Medulla oblongata (tissue), 1 donor: ENCODE measurements around the gene CARF.
A peak's percentile ranks its signal among the peaks of the same experiment; 100 is the strongest.
"Not testable (repeated sequence)": the region's sequence is repeated elsewhere in the genome, so short reads cannot be mapped to it uniquely, and the experiment has no call there.

Experiments
- DNase-seq: peaks from one replicate; pipeline ENCODE4 v3.0.0-alpha.2; 2015; ENCODE audit errors: extremely low spot score

Gene CARF, protein sequence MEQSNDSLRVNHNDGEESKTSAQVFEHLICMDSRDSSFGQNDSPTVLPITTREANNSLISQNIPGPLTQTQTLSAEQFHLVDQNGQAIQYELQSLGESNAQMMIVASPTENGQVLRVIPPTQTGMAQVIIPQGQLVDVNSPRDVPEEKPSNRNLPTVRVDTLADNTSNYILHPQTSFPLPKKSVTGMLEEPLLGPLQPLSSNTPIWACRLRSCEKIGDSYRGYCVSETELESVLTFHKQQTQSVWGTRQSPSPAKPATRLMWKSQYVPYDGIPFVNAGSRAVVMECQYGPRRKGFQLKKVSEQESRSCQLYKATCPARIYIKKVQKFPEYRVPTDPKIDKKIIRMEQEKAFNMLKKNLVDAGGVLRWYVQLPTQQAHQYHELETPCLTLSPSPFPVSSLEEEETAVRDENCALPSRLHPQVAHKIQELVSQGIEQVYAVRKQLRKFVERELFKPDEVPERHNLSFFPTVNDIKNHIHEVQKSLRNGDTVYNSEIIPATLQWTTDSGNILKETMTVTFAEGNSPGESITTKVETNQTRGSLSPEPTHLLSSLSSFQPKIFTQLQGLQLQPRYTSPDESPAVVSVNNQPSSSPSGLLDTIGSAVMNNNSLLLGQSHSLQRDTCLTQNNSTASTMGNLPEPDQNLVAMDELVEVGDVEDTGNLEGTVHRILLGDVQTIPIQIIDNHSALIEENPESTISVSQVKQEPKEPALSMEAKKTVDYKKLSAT

DNA sequence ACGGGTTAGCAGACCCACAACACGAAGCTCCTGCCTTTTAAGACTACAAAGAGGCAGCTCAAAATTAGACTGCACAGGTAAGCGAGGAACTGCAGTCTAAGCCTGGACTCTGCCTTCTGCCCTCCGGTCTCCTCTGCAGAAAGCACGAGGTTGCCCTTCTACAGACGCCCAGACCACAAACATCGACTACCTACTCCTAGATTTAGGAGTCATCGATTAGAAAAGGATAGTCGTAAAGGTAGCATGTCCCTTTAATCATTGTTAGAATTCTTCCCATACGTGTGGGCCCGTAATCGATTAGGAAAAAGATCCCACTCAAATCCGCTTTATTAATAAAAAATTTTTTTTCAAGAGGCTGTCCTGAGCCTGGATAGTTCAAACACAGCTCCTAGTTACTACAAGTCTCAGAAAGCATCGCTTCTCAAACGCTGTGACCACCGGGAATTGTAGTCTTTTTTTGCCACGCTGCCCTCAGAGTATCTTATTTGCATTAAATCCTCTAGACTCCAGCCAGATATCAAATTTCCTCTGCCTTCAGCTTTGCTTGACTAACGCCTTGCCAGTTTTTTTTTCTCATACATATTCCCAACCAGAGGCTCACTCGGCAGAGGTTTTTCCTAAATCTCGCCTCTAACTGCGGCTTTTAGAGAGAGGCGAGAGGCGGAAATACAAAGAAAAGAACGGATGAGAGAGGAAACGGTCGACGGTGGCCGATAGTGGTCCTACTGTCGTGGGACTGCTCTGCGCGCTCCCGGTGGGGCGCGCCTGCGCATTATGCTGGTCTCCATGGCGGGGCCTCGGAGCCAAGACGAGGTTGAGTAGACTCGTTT, at the start of gene CARF, which contains the start of gene WDR12:
Gene CARF (plus strand): TSS at position 764 of the 830 bp plus-strand sequence. CDS start 29,628 bp downstream, outside the sequence.
Gene WDR12 (minus strand): TSS at position 162 of the 830 bp plus-strand sequence. CDS start 197 bp downstream, outside the sequence.
- peak; percentile 98 for DNase-seq

DNA sequence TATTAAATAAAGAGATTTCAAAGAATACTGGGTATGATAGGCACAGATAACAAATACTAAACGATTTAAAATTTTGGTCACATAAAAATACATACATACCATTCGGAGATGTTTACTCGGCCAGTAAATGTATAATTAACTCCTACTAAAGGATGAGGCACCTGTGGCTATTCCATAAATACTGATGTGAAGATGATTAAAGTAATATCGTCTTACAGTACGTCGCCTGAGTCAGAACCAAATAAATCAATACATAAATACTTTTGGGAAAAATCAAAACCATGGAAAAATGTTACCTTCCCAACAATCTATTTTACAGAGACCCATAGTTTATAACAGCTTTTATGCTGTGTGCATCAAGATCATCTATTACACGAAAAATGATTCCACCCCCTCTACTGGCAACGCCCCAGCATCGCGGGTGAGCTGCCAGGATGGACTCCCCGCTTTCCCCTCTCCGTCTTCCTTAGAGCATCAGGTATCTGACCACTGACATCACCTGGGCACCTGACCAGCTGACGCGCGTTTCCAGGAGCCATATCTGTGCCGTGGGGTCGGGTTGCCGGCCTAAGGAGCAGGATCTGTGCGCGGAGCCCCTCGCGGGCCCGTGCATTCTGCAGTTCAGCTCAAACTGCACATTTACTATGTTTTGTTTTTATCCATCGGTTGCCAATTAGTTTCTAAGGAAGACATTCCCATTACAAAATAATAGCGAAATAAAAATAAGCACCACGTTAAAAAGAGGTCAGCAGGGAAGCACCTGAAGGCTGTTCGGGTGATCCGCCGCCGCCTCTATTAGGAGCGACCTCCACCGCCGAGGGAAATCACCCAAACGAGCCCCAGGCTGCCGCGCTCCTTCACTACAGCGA, 41.4 kb upstream of the CARF start:
- peak; percentile 65 for DNase-seq

DNA sequence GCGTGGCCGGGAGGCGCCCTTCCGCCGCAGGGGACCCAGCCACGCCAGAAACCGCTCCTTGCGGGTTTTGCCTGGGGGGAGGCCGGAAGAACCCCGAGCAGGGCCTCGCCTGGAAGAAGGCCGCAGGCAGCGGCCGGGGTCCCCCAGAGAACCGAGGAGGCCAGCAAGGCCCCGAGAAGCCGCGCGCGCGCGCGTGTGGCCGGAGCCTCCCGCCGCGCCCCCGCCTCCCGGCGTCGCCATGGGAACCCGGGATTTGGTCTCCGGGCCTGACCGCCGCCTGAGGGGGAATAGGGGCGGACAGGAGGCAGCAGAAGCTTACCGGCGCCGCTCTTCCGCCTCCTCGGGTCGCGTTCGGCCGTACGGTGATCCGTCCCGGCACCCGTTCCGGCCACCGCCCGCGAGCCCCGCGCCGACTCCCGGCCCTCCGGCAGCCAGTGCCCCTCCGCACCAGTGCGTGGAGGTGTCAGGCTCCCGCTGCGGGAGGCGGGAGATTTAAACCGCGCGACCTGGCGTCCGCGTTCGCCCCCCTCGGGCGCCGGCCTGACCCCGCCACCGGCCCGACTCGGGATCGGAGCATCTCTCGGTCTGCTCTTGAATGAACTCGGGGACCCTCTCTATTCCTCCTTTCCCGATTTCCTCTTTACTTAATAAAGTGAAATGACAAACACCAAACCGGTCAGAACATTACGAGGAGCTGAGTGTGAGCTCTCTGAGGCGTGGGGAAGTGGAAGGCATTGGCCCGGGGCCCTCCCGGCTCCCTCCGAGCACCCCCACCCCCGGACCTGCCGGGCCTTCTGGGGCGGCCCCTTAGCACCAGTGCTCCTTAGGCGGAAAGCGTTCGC, 40.6 kb upstream of the CARF start, which contains the start of gene ICA1L:
Gene ICA1L (minus strand): TSS at position 467 of the 842 bp plus-strand sequence. CDS start 42,757 bp downstream, outside the sequence.
- DNase-seq: peak; percentile 59

DNA sequence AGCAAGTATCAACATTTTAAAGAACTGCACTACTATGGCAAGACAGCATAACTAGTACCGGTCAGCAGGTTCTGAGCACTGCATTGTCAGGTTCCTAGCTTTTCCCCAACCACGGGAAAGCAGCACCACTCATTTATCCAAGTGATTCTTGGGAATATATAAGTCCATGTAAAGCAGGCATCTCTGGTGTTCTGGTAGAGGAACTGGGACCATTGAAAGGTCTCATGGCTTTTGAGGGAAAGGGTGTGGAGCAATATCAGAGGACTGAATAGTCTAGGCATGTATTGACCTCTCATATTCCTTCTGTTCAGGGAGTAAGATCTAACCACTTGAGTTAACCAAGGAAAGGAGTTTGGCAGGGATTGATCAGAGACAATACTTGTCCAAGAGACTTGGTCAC, 34.4 kb upstream of the CARF start:
- DNase-seq: no peak

DNA sequence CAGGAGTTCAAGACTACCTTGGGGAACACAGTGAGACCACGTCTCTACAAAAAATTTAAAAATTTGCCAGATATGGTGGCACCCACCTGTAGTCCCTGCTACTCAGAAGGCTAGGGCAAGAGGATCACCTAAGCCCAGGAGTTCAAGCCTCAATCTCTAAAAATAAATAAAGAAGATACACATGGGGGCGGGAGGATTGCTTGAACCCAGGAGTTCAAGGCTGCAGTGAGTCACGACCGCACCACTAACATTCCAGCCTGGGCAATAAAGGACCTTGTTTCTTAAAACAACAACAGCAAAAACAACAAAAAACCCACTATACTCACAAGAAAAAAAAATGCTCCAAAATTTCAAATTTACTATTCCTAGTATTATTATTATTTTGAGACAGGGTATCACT, 30.5 kb upstream of the CARF start:
- DNase-seq: no peak

DNA sequence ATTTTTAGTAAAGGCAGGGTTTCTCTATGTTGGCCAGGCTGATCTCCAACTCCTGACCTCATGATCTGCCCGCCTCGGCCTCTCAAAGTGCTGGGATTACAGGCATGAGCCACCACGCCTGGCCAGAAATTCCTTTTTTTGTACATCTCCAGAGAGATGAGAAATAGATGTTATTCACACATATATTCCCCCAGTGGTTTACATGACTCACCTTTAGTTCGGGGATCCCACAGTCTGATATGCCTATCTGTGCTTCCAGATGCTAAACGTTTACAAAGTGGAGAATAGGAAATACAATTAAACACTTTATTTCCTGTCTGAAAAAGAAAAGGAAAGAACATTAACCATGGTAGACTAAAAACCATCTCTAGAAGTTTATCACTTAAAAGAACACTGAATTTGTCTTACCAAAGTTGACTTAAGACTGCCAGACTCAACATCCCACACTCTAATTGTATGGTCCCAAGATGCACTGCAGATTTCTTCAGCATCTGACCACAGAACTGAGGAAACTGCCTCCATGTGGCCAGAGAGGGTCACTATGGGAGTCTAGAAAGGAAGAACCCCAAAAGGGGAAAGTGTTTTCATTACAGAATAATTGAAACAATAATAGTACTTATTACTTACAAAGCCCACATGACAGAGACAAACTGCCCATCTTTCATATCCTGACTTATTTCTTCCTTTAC, 27.9 kb upstream of the CARF start:
- no peak for DNase-seq

DNA sequence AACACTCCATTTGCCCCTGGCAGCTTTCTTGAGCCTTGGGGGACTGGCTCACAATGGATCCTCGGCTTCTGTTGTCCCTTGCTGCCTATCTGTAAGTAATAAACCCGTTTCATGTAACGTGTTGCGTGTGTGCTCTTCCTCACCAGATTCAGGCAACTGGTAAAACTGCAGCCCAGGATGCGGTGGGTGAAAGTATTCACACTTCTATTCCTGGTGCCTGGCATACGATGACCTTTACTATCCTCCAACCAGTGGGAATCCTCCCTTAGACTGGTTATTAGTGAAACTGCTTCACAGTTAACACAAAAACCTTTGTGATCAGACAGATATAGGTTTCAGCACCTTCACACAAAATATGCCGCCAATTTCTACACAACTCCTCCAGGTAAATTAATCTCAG, 26.9 kb upstream of the CARF start:
- no peak for DNase-seq

DNA sequence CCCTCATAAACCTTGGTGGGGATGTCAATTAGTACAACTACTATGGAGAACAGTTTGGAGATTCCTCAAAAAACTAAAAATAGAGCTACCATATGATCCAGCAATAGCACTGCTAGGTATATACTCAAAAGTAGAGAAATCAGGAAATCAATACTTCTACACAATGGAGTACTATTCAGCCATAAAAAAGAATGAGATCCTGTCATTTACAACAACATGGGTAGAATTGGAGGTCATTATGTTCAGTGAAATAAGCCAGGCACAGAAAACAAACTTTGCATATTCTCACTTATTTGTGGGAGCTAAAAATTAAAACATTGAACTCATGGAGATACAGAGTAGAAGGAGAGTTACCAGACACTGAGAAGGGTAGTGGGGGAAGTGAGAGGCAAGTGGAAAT, 6.6 kb upstream of the CARF start:
- DNase-seq: not testable (repeated sequence)

DNA sequence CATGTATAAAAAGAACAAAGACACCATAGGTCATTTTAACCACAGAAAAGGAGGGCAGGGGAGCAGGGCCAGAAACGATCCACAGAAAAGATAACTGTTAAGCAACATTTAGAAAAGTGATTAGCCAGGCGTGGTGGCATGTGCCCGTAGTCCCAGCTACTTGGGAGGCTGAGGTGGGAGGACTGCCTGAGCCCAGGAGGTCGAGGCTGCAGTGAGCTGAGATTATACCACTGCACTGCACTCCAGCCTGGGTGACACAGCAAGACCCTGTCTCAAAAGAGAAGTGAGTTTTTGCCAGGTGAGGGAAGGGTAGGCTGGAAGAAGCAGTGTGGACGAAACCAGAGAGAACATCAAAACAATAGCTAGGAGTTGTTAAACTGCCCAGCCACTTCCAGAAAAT, 3.9 kb upstream of the CARF start:
- no peak for DNase-seq

DNA sequence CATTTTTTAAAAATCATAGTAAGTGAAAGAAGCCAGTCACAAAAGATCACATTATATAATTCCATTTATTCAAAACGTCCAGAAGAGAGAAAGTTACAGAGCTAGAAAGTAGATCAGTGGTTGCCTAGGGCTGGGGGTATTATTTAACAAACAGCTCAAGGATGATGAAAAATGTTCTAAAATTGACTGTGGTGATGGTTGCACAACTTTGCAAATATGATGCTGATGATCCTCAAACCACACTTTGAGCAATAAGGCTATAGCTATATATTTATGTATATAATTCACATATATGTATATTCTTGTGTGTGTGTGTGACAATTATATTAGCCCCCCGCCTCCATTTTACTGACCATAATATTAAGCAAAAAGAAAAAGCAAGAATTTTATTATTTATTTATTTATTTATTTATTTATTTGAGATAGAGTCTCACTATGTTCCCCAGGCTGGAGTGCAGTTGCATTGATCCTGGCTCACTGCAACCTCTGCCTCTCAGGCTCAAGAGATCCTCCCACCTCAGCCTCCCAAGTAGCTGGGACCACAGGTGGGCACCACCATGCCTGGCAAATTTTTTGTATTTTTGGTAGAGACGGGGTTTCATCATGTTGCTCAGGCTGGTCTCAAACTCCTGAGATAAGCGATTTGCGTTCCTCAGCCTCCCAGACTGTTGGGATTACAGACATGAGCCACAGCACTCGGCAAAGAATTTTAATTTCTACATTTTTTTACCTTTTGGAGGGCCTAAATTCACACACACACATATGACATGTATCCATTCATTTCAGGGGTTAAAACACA, 2.5 kb upstream of the CARF start:
- no peak for DNase-seq

DNA sequence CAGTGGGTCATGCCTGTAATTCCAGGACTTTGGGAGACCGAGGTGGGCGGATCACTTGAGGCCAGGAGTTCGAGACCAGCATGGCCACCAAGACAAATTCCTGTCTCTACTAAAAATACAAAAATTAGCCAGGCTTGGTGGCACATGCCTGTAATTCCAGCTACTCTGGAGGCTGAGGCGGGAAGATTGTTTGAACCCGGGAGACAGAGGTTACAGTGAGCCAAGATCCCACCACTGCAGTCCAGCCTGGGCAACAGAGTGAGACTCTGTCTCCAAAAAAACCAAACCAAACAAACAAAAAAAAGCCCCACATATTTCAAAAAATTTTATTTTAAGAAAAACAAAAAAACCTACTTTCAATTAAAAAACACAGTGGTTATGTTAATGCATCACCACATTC, 1.8 kb upstream of the CARF start:
- not testable (repeated sequence) for DNase-seq

DNA sequence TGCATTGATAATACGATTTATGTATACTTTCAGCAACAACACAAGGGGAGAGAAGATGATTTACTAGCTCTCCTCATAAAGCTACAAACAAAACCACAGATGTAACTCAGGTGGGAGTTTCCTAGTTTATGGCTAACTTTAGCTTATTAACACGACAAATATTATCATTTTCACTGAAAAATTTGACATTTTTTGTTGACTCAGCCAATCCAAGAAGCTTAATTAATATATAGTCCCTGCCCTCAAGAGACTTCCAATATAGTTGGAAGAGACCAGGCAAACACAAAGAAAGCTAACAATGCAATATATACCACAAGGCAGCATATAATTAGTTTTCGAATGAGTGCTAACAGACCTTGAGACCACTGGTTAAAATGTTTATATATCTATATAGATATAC, 1.4 kb upstream of the CARF start:
- no peak for DNase-seq

DNA sequence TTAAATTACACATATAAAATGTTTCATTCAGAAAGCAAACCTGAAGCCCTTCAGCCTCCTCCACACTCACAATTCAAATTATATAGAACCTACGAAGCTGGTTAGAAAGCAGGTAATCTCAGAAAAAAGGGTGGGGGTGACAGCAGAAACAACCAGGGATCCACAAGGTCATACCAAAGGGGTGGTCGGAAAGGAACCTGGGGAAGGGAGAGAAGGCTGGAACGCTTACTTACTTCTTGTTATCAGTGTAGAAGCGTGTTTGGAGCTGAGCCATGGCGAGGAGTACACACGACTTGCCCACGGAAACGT, 918 bp upstream of the CARF start:
- DNase-seq: no peak

DNA sequence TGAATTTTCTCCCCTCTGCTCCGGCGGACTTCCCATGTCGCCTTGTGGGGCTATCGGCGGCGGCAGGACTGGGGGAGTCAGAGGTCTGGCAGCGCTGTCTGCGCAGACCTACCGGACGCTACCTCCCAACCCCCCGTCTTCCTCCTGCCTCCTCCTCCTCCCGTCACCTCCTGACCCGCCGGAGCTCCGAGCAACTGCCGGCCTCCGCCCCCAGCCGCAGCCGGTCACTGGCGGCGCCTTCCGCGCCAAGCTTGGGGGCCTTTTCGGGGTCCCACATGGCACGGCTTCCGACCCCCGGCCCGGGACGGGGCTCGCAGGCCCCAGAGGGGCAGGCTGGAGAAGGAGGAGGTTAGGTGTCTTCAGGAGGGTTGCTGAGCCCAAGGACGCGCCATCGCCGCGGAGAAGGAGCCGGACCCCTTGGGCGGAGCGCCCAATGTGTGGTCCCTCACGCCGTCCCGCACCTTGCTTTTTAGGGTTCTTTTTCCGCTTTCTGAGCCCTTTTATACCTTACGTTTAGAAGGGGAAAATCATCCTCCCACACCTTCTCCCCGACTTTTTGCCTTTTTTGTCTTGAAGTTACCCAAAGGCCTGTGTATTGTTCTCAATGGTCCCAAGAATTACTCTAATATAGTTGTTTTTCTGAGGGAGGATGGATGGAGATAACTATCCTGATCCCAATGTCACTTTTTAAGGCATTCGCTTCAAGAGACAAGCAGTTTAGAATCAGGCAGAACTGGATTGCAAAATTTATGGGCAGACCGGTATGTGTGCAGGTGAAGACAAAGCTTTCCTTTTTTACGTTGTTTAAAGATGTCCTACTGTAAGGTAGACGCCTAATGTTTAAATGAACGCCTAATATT, 497 bp downstream of the CARF start:
- DNase-seq: peak; percentile 7

DNA sequence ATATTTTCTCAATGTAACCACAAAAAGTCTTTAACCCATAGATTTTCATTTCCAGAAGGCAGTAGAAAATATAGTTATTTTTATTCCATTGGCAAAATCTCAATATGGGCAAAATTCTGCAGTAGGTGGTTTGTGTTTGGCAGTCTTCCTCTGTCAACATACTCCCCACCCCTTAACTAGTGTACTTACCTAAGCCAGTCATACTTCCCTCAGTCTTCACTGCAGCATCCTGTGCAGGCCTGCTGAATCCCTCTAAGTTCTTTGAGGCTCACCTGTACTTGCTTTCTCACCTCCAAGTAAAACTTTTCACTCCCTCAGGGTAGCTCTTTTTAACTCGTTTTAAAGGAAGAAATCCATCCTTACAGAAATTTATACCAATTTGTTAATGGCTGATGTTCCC, 6.8 kb downstream of the CARF start:
- DNase-seq: no peak

DNA sequence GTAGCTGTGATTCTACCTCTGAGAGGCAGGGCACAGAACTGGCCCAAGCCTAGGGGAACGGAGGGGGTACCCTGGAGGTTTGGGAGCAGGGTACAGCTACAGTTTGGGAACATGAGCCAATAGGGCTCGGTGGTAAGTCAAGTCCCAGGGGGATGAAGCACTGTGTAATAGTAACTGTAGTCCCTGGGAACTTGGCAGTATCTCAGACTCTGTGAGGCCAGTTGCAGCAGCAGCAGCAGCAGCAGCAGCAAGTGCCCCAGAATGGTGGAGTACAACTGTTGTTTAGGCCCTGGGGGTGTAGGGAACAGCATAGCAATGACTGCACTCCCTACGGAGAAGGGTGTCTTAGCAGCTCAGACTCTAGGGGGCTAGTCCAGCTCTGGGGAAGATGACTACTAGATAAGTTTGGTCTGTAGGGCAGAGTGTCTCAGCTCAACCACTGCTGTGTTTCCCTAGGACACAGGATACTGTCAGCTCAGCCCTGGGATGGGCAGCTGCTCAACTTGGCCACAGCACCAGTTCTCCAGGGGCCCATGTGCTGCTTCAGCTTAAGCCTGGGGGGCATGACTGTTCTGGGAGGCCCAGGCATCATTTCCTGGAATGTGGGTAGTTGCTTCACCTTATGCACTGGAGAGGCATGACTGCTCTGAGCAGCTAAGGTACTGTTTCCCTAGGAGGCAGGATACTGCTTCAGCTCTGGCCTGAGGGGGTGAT, 20.5 kb downstream of the CARF start:
- DNase-seq: no peak

DNA sequence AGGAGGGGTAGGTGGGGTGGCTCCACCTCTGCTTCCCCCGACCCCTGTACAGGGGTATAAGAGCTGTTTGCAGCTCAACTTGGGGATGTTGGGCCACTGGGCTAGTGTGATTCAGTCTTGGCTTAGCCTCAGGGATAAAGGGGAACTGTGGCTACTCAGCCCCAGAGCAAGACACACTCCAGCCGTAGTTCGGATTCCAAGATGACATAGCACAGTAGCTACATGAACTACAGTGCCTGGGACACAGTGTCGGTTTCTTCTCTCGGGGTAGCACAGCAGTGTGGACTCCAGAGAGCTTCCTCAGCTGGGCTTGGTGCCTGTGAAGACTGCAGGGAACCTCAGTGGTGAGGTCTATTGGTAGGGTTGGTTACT, 21.1 kb downstream of the CARF start:
- DNase-seq: no peak
